HG03097 (cell line): Measurements from ENCODE around the gene EP400.

ENCODE experiments used
- ATAC-seq: cut with Tn5 transposase; IDR thresholded peaks from one replicate; pipeline ENCODE4 v1.9.1; 2021; ENCODE audit not compliant: unreplicated experiment, low FRiP score

The EP400 gene

GRCh38 chr12:132014915-132015280 is 65.2 kb downstream of the EP400 start:
- ATAC-seq = no peak

- no peak for ATAC-seq
Measured at GRCh38 chr12:132015686-132016430, 66.1 kb downstream of the EP400 start.

- ATAC-seq = no peak
Measured at GRCh38 chr12:132018193-132018916, 68.6 kb downstream of the EP400 start.

GRCh38 chr12:132019891-132020290 is 70.1 kb downstream of the EP400 start:
- ATAC-seq = no peak

GRCh38 chr12:132020292-132020691 is 70.5 kb downstream of the EP400 start:
- no peak for ATAC-seq

- no peak for ATAC-seq
Measured at GRCh38 chr12:132021031-132021871, 71.5 kb downstream of the EP400 start.

GRCh38 chr12:132021965-132022364 is 72.2 kb downstream of the EP400 start:
- ATAC-seq = no peak

GRCh38 chr12:132023658-132024057 is 73.9 kb downstream of the EP400 start:
- no peak for ATAC-seq

- ATAC-seq = no peak
Measured at GRCh38 chr12:132024758-132025157, 75.0 kb downstream of the EP400 start.

- no peak for ATAC-seq
Measured at GRCh38 chr12:132025526-132025925, 75.8 kb downstream of the EP400 start.

- no peak for ATAC-seq
Measured at GRCh38 chr12:132026061-132026795, 76.5 kb downstream of the EP400 start.

- ATAC-seq = no peak
Measured at GRCh38 chr12:132026796-132027500, 77.2 kb downstream of the EP400 start.

- no peak for ATAC-seq
Measured at GRCh38 chr12:132027636-132028035, 77.9 kb downstream of the EP400 start.

- ATAC-seq = no peak
Measured at GRCh38 chr12:132028111-132028510, 78.4 kb downstream of the EP400 start.

GRCh38 chr12:132029503-132030300 is 80.0 kb downstream of the EP400 start:
- ATAC-seq = no peak

GRCh38 chr12:132030367-132031038 is 80.8 kb downstream of the EP400 start:
- ATAC-seq = no peak

- no peak for ATAC-seq
Measured at GRCh38 chr12:132033627-132034026, 83.9 kb downstream of the EP400 start.

- no peak for ATAC-seq
Measured at GRCh38 chr12:132036063-132036683, 86.4 kb downstream of the EP400 start.
